Astrocyte (in vitro differentiated cells and primary cell): Measurements from ENCODE around the gene NEURL1. TPM values are rescaled to one million over a fixed set of nuclear protein-coding genes. Genes with fewer than 3 reads are reported as not detected.
A peak's percentile ranks its signal among the peaks of the same experiment; 100 is the strongest.

ENCODE experiments used
- DNase-seq: peaks from one replicate; pipeline ENCODE4 v3.0.0-alpha.2; 2010; ENCODE audit warnings: low read depth
- FAIRE-seq: peaks from 2 replicates; lab custom pipeline; 2011; peaks lifted over from hg19 to GRCh38; lab: Jason Lieb, UNC
- H2AFZ ChIP-seq: 2 replicates; pipeline ENCODE4 v1.6.0; 2012; ENCODE audit warnings: low read depth, low read length, inconsistent platforms
- H3K27ac ChIP-seq: 2 replicates; pipeline ENCODE4 v1.5.1; 2011; ENCODE audit warnings: low read depth, low read length, inconsistent platforms
- H3K27me3 ChIP-seq: 2 replicates; pipeline ENCODE4 v1.6.0; 2011; ENCODE audit warnings: low read length, inconsistent platforms; ENCODE audit not compliant: insufficient read depth
- H3K36me3 ChIP-seq: 2 replicates; pipeline ENCODE4 v1.5.1; 2011; ENCODE audit warnings: low read length, inconsistent platforms; ENCODE audit not compliant: insufficient read depth
- H3K4me1 ChIP-seq: 2 replicates; pipeline ENCODE4 v1.5.1; 2011; ENCODE audit warnings: low read length, inconsistent platforms; ENCODE audit not compliant: insufficient read depth
- H3K4me2 ChIP-seq: 2 replicates; pipeline ENCODE4 v1.6.0; 2012; ENCODE audit warnings: low read length, inconsistent platforms
- H3K4me3 ChIP-seq: 2 replicates; pipeline ENCODE4 v1.5.1; 2011; ENCODE audit warnings: low read depth, mild to moderate bottlenecking, low read length, inconsistent platforms; ENCODE audit not compliant: insufficient read depth
- H3K79me2 ChIP-seq: 2 replicates; pipeline ENCODE4 v1.6.0; 2012; ENCODE audit warnings: mild to moderate bottlenecking, low read length, inconsistent platforms; ENCODE audit not compliant: insufficient read depth
- H3K9ac ChIP-seq: 2 replicates; pipeline ENCODE4 v1.6.0; 2012; ENCODE audit warnings: mild to moderate bottlenecking, low read length, inconsistent platforms
- H3K9me3 ChIP-seq: 2 replicates; pipeline ENCODE4 v1.5.1; 2012; ENCODE audit warnings: low read depth, mild to moderate bottlenecking, low read length, inconsistent platforms; ENCODE audit not compliant: insufficient read depth
- H4K20me1 ChIP-seq: 2 replicates; pipeline ENCODE4 v1.6.0; 2012; ENCODE audit warnings: low read length, inconsistent platforms; ENCODE audit not compliant: insufficient read depth
- H3K27ac Mint-ChIP-seq: one replicate; pipeline ENCODE4 v1.8.0; 2021; ENCODE audit warnings: mild to moderate bottlenecking, mixed read lengths; ENCODE audit not compliant: unreplicated experiment
- H3K27me3 Mint-ChIP-seq: one replicate; pipeline ENCODE4 v1.8.0; 2021; ENCODE audit warnings: low read depth, mixed read lengths; ENCODE audit not compliant: unreplicated experiment
- H3K36me3 Mint-ChIP-seq: one replicate; pipeline ENCODE4 v1.8.0; 2021; ENCODE audit warnings: low read depth, mixed read lengths; ENCODE audit not compliant: unreplicated experiment
- H3K4me1 Mint-ChIP-seq: one replicate; pipeline ENCODE4 v1.8.0; 2021; ENCODE audit warnings: low read depth, mixed read lengths; ENCODE audit not compliant: unreplicated experiment
- H3K4me3 Mint-ChIP-seq: one replicate; pipeline ENCODE4 v1.8.0; 2021; ENCODE audit warnings: mild to moderate bottlenecking, moderate library complexity, mixed read lengths; ENCODE audit not compliant: unreplicated experiment
- H3K9me3 Mint-ChIP-seq: one replicate; pipeline ENCODE4 v1.8.0; 2021; ENCODE audit warnings: mild to moderate bottlenecking, mixed read lengths; ENCODE audit not compliant: unreplicated experiment
- CTCF ChIP-seq: IDR thresholded peaks from 2 replicates; pipeline ENCODE4 v1.5.1; 2011; ENCODE audit warnings: low read depth, mild to moderate bottlenecking, inconsistent platforms, low read length, moderate library complexity; ENCODE audit not compliant: insufficient read depth
- EZH2 ChIP-seq: IDR thresholded peaks from 2 replicates; pipeline ENCODE4 v1.6.1; 2012; ENCODE audit warnings: mild to moderate bottlenecking, low read length, inconsistent platforms; ENCODE audit not compliant: insufficient read depth
- total RNA-seq: library from RNA; stranded (reverse); gene quantifications from 2 replicates; pipeline ENCODE4 v1.2.1, GENCODE V29; 2021

The NEURL1 gene
- total RNA-seq, 1 donor from 2014 or later: 1.5 TPM

- Histone ChIP-seq H3K9me3 (no peaks in the 10 kb centered on the region), H3K4me3 (no peak overlapping the region), H3K79me2 (no peaks in the 10 kb centered on the region), H2AFZ (no peak overlapping the region), H4K20me1 (peaks cover 24% of the 10 kb centered on the region), H3K4me2 (no peak overlapping the region), H3K27ac (no peak overlapping the region), H3K36me3 (no peaks in the 10 kb centered on the region), H3K27me3 (peaks cover 70% of the 10 kb centered on the region), H3K9ac (no peak overlapping the region), H3K4me1 (no peaks in the 10 kb centered on the region)
- Mint-ChIP-seq H3K9me3 (peaks cover 9% of the 10 kb centered on the region), H3K27me3 (peaks cover 48% of the 10 kb centered on the region), H3K4me1 (peaks cover 6% of the 10 kb centered on the region), H3K36me3 (peaks cover 2% of the 10 kb centered on the region), H3K4me3 (peak overlapping the region; percentile 46), H3K27ac (no peak overlapping the region)
- FAIRE-seq (no peak), DNase-seq (no peak)
- TF ChIP-seq CTCF (no peak), EZH2 (no peak)
These were observed 18.7 kb downstream of the NEURL1 start for GRCh38 chr10:103512166-103512565.

GRCh38 chr10:103512591-103513379 lies 19.3 kb downstream of the NEURL1 start:
- Histone ChIP-seq H3K79me2 (no peaks in the 10 kb centered on the region), H3K4me3 (no peak overlapping the region), H2AFZ (no peak overlapping the region), H3K36me3 (no peaks in the 10 kb centered on the region), H3K9me3 (no peaks in the 10 kb centered on the region), H3K4me1 (no peaks in the 10 kb centered on the region), H3K27ac (no peak overlapping the region), H3K4me2 (no peak overlapping the region), H3K9ac (no peak overlapping the region), H4K20me1 (peaks cover 21% of the 10 kb centered on the region), H3K27me3 (peaks cover 68% of the 10 kb centered on the region)
- FAIRE-seq: no peak
- peaks cover 6% of the 10 kb centered on the region for H3K4me1 Mint-ChIP-seq
- H3K27ac Mint-ChIP-seq: no peak overlapping the region
- H3K36me3 Mint-ChIP-seq: peaks cover 2% of the 10 kb centered on the region
- H3K9me3 Mint-ChIP-seq: peaks cover 9% of the 10 kb centered on the region
- no peak for TF ChIP-seq CTCF
- TF ChIP-seq EZH2: no peak
- peaks cover 44% of the 10 kb centered on the region for H3K27me3 Mint-ChIP-seq
- DNase-seq: no peak
- no peak overlapping the region for H3K4me3 Mint-ChIP-seq

- FAIRE-seq: no peak
- Mint-ChIP-seq H3K36me3 (peaks cover 2% of the 10 kb centered on the region), H3K4me1 (peaks cover 6% of the 10 kb centered on the region), H3K9me3 (peaks cover 9% of the 10 kb centered on the region), H3K27ac (no peak overlapping the region), H3K4me3 (no peak overlapping the region), H3K27me3 (peaks cover 41% of the 10 kb centered on the region)
- no peak for DNase-seq
- H3K27me3 ChIP-seq: peaks cover 68% of the 10 kb centered on the region
- TF ChIP-seq CTCF (no peak), EZH2 (no peak)
- no peak overlapping the region for H3K9ac ChIP-seq
- H3K27ac ChIP-seq: no peak overlapping the region
- no peak overlapping the region for H3K4me2 ChIP-seq
- no peaks in the 10 kb centered on the region for H3K9me3 ChIP-seq
- no peak overlapping the region for H3K4me3 ChIP-seq
- no peaks in the 10 kb centered on the region for H3K4me1 ChIP-seq
- no peaks in the 10 kb centered on the region for H3K79me2 ChIP-seq
- H3K36me3 ChIP-seq: no peaks in the 10 kb centered on the region
- no peak overlapping the region for H2AFZ ChIP-seq
- peaks cover 17% of the 10 kb centered on the region for H4K20me1 ChIP-seq
These were observed 20.0 kb downstream of the NEURL1 start for GRCh38 chr10:103513380-103514060.
